Kidney capillary endothelial cell (primary cell): ENCODE results near the gene NXPH4.

ENCODE experiments used
- DNase-seq: peaks from one replicate; pipeline ENCODE4 v3.0.0-alpha.2; 2018; ENCODE audit warnings: low spot score

Gene NXPH4

GRCh38 chr12:57219205-57219992 lies 2.8 kb downstream of the NXPH4 start:
- DNase-seq: no peak

GRCh38 chr12:57219993-57220754 lies 3.6 kb downstream of the NXPH4 start:
- DNase-seq: no peak

GRCh38 chr12:57220770-57221168 lies 4.2 kb downstream of the NXPH4 start:
- DNase-seq: no peak

- DNase-seq: no peak
Observed at GRCh38 chr12:57221169-57221917, 4.7 kb downstream of the NXPH4 start.

GRCh38 chr12:57222286-57223190 lies 5.9 kb downstream of the NXPH4 start:
- DNase-seq: no peak

GRCh38 chr12:57223191-57224165 lies 6.9 kb downstream of the NXPH4 start:
- DNase-seq: no peak

GRCh38 chr12:57224278-57224972 lies 7.8 kb downstream of the NXPH4 start:
- DNase-seq: no peak

GRCh38 chr12:57224973-57225679 lies 8.5 kb downstream of the NXPH4 start:
- no peak for DNase-seq

- DNase-seq: no peak
Observed at GRCh38 chr12:57225680-57226210, 9.2 kb downstream of the NXPH4 start.

- no peak for DNase-seq
Observed at GRCh38 chr12:57226588-57227314, 10.2 kb downstream of the NXPH4 start.

GRCh38 chr12:57227315-57228115 lies 10.9 kb downstream of the NXPH4 start:
- DNase-seq: no peak

- DNase-seq: no peak
Observed at GRCh38 chr12:57229046-57229633, 12.5 kb downstream of the NXPH4 start.

GRCh38 chr12:57229634-57230380 lies 13.2 kb downstream of the NXPH4 start, which contains the start of gene SHMT2:
Gene SHMT2 (plus strand): TSS chr12:57229711. CDS start chr12:57229779, 68 bp downstream.
- DNase-seq: peak; percentile 98

GRCh38 chr12:57230381-57231155 lies 14.0 kb downstream of the NXPH4 start:
- no peak for DNase-seq
